Epidermal melanocyte (primary cell): Measurements from ENCODE around the gene CH25H.
"Not testable (repeated sequence)": the region's sequence is repeated elsewhere in the genome, so short reads cannot be mapped to it uniquely, and the experiment has no call there.

ENCODE experiments used
- DNase-seq: peaks from one replicate; pipeline ENCODE4 v3.0.0; 2011; ENCODE audit warnings: low spot score; ENCODE audit not compliant: insufficient read length

CH25H gene, protein sequence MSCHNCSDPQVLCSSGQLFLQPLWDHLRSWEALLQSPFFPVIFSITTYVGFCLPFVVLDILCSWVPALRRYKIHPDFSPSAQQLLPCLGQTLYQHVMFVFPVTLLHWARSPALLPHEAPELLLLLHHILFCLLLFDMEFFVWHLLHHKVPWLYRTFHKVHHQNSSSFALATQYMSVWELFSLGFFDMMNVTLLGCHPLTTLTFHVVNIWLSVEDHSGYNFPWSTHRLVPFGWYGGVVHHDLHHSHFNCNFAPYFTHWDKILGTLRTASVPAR

DNA sequence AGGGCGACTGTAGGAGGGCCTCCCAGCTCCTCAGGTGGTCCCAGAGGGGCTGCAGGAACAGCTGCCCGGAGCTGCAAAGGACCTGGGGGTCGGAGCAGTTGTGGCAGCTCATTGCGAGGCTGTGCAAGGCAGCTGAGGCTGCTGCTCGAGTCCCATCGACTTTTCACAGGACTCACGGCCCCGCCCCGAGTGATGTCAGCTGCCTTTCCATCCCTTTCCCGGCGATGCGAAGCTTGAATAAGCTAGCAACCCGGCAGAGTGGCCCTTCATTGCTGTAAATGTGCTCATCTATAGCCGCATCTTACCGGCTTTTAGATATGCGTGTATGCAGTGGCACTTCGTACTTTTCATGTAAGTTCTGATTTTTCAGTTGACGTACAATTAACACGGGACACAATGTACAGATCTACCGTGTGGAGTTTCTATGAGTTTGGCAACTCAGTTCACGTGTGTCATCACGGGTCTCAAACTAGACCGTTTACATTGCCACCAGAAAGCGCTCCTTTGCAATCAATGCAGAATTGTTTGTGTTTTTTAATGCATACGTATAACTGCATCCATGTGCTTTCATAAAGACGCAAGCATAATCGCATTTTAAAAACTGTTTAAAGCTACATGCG lies at the start of gene CH25H:
CH25H (minus strand) TSS at position 137 of the 620 bp plus-strand sequence; CDS start at position 112, 25 bp downstream.
- DNase-seq: peak; percentile 60

DNA sequence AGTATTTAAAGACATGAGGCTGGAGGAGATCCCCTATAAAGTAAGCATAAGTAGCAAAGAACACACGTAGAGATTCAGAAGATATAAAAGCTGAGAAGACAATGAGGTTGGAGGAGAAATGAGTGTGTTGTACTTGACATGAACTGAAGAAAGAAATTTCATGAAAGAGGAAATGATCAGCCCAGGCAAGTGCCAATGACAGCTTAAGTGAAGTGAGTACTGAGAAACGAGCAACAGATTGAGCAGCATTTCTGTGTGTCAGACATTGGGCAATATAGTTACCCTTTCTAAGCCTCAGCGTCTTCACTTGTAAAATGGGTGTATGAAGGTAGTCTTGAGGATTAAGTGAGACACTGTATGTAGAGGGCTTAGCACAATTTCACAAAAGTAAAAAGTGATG lies 49.2 kb upstream of the CH25H start:
- no peak for DNase-seq

DNA sequence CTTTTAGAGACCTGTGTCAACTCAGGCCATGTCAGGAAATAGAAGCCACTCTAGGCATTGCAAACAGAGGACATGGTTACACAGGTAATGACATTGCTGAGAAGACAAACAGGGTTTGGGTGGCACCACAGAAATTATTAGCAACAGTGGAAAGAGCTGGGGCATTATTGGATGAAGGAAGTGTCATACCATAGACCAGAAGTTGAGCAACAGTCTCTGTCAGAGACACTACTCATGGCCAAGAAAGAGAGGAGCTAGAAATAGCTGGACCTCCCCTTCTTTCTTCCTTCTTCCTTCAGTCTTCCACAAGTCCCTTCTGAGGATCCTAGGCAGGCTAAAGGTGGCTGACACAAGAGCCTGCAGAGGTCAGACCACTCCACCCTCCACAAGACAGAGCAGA lies 48.7 kb upstream of the CH25H start:
- no peak for DNase-seq

DNA sequence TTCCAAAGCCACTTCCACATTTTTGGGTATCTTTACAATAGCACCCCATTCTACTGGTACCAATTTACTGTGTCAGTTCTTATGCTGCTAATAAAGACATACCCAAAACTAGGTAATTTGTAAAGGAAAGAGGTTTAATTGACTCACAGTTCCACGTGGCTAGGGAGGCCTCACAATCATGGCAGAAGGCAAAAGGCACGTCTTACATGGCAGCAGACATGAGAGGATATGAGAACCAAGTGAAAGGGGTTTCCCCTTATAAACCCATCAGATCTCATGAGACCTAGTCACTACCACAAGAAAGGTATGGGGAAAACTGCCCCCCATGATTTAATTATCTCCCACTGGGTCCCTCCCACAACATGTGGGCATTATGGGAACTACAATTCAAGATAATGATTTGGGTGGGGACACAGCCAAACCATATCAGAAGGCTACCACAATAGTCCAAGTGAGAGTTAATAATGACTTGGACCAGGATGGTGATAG lies 48.0 kb upstream of the CH25H start:
- not testable (repeated sequence) for DNase-seq

DNA sequence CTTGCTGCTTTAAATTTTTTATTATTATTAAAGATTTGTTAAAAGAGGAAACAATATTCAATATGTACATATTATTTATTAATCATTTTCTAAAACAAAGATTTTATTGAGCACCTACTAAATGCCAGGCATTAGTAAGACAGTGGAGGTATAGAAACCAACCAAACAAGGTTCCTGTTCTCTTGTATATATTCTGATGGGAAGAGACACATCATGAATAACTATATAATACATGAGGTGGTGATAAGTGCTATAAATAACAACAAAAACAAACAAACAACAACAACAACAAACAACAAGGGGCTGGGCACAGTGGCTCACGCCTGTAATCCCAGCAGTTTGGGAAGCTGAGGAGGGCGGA lies 45.1 kb upstream of the CH25H start:
- DNase-seq: no peak

DNA sequence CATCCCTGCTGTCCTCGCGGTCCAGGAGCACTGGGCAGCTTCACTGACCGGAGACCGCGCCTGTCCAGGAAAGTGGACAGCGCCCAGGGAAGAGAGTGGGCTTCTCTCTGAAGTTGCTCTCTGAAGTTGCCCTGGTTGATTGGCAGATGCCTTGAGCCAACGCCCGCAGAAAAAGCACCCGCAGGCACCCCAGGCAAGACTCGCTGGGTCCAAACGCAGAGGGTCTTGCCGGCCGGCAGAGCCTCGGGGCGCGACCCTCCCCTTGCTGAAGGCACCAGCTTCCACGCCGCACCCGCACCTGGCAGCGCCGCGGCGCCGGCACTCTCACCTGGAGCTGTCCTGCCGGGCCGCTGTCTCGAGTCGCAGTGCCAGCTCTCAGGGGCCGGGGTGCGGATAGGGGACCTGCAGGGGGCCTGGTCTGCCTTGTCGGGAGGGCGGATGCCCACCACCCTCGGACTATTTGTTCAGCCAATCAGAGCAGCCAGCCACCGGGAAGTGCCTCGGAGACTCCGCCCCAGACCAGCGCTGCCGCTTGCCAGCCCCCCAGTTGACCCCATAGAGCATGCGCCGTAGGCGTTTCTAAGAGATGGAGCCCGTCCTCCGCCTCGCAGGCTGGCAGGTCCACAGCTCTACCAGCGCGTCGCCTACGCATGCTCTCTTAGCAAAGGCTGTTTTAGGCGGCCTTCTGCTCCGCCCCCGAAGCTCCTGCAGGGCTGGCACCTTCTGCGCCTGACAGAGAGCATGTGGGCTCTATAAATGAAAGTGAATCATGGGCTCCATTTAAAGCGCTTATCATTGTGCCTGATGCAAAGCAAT lies 44.5 kb upstream of the CH25H start, which contains the start of gene LIPA:
LIPA (minus strand) TSS at position 367 of the 816 bp plus-strand sequence. CDS start 4,127 bp downstream, outside the sequence.
- peak; percentile 80 for DNase-seq

DNA sequence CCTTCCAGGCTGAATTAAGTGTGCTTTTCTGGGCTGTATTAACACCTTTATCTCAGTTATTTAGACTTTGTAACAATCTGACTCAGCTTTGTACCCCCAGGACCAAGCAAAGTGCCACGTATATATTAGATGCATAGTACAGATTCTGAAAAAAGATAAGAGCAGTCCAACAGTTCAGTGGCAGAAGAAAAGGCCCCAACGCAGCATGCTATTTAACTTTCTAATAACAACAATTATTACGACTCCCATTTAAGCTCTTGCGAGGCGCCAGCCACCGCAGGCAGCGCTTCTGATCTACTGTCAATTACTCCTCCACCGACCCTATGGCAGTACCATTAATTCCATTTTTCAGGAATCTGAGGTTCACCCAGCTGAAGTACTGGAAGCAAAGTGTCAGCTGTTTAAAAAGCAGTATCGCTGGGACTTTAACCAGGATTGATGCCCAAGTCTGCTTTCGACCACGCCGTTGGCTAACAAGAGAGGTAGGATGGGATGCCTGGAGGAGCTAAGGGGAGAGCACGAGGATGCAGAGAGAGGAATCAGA lies 43.8 kb upstream of the CH25H start:
- DNase-seq: no peak

DNA sequence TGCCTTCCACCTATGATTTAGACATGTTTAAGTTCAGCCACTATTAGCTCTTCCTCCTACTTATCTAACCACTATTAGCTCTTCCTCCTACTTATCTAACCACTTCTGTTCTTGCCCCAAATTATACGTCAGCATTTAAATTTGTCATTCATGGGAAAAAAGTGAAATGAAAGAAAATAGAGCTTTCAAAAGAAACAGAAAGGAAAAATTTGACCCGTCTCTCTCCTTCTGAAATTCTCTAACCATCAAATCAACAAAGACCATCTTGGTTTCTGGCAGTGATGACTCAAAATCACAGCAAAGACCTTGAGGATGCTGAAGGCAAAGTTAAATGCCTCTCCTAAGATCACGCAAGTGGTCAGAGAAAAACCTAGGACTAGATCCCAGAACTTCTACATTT lies 41.9 kb upstream of the CH25H start:
- DNase-seq: no peak

DNA sequence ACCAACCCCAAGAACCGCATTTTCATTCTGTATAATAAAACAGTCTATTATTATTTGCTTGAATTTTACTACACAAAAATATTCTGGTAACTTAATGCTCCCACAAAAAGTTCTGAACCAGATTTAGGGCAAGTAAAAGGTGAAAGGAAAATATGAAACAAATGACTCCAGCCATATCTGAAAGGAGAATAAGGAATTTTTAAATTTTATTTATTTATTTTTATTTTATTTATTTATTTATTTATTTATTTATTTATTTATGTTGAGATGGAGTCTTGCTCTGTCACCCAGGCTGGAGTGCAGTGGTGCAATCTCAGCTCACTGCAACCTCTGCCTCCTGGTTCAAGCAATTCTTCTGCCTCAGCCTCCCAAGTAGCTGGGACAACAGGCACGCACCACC lies 40.5 kb upstream of the CH25H start:
- DNase-seq: not testable (repeated sequence)

DNA sequence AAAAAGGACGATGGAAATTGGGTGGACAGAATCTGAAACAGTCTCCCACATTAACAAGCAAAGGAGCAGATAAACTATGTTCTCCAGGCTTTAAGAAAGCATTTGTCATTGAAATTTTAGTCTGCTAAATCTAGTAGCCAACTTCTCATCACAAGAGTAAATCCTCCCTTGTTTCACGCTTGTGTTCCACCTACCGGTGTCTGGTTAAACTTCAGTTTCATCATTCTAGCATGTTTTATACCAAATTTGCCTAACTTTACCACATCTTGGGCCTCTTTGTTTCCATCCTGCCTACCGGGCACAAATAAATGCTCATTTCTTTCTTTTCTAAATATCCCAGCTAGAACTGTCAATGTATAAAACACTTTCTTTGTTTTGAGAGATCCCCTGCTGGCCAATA lies 38.7 kb upstream of the CH25H start:
- no peak for DNase-seq

DNA sequence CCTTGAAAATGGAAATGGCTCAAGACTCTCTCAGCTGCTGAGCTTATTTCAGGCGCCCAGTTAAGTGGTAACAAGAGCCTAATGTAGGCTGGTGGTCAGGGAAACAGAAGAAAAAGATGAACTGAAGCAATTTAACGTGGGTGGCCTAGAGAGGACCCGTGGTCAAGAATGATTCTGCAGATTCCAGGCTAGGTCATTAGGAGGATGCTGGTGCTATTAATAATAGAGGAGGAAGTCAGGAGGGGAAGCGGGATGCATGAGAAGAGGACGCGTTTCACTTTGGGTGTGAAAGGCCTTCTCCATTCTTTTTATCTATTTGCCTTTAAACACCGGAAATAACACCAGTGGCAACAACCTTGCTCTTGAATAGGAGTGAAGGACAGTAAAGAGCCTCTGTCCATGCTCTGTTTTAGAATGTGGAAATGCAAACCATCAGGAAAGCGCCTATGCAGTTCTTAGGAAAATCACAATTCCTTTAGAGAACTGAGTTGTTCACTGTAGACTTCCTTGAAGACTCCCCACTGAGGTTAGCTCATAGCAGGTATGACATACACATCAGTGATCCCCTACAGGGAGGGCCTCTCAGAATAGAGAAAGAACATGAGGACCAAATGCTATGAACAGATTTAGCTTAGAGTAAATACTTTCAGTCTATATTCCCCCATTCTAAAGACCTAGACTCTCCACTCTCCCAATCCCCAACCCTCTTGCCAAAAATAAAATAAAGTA lies 35.9 kb upstream of the CH25H start:
- no peak for DNase-seq

DNA sequence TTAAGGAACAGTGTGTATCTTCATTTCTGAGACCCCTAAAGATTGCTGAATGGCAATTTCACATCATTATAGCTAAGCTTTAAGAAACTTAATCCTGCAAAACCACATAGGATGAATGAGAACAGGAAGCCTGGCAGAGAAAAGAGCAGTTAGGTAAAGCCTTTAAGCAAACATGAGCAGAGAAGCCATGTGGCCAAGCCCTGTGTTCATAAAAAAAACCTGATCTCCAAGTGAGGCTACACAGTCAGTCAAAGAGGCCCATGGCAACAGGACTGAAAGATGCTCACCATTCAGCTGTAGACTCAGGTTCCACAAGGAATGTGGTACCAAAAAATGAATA lies 35.2 kb upstream of the CH25H start:
- DNase-seq: no peak

DNA sequence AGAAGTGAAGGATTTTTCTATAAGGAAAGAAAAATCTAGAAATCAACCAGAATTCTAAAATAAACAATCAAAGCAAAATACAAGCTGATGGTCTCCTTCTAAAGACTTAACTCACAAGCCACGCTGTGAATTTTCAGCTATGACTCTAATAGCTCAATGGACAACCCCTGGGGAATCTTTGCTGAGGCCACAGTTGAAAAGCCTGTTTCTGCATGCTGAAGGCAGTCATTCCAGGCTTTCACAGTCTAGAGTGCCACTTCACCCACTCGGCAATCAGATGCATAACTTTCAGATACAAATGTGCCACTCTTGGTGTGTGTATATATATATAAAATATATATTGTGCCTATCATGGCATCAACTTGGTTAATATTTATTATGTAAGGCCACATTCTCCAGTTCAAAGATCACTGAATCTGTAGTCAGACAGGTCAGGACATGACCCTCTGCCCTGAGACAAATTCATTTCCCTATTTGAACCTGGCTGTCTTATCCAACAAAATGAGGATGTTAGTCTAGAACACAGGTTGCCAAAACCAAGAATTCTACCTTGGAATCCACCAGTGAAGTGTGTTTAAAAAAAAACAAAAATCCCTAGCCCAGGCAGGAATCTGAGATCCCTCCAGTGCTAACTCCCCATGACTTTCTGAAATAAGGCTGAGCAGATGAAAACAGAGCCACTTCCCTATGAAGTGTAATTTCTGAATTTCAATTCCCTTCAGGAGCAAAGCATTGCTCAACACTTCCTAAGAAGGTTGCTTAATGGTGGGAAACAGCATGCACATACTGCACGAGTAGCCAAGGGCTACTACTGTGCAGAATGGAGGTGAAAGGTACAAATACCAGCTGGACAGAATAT lies 34.6 kb upstream of the CH25H start:
- no peak for DNase-seq

DNA sequence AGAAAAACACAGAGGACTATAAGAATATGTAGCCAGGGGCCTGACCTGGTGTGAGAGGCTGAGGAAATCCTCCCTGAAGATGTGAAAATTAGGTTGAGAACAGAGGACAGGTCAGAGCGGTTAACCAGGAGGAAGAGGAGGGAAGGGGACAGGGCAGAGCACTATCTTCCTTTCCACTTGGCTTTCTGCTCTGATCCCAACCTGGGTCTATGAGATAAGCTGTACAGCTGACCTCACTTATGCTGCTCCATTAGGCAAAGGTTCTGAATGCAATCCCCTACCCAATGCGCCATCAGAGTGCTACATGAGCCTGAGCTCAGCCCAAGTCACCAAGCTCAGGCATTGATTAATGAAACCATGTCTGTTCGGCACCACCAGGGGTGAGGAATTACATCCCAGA lies 33.9 kb upstream of the CH25H start:
- no peak for DNase-seq

DNA sequence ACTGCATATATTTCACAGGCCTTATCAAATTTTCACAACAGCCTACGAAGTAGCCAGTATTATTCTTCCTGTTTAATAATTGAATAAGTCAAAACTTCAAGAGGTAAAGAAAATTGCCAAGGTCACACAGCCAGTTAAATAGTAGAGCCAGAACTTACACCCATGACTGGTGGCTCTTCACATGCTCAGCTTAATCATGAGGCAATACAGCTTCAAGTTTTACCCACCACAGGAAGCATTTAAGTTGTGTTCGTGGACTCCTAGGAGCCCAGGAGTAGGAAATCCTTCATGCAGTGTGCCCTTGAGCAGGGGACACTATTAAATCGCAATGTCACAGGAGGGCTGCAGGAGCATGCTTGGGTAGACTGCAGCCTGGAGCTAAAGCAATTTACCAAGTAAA lies 33.4 kb upstream of the CH25H start:
- no peak for DNase-seq

DNA sequence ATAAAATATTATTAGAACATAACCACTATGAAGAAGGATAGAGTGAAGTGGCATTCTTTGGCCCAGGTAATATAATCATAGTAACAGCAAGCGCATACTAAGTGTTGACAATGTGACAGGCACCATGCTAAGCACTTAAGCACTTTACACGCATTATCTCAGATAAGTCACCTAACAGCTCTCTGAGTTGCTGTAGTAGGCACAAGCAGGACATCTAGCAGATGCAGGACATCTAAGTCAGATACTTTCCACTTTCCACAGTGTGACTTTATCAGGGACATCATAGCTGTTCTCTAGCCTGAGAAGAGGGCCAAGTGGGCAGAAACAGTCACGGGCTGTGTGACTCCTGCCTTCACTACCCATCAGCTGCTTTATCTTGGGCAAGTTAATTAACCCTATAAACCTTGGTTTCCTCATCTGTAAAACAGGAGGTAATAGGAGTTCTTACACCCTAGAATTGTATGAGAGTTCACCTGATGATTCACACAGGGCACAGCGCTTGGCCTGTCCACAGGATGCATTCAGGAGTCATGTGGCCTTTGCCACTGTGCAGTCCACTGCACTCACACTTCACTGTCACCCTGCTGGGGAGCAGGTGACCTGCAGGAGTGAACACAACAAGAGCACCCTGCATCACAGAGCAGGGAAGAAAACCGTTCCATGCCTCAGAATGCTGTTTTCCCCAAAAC lies 32.0 kb upstream of the CH25H start:
- no peak for DNase-seq

DNA sequence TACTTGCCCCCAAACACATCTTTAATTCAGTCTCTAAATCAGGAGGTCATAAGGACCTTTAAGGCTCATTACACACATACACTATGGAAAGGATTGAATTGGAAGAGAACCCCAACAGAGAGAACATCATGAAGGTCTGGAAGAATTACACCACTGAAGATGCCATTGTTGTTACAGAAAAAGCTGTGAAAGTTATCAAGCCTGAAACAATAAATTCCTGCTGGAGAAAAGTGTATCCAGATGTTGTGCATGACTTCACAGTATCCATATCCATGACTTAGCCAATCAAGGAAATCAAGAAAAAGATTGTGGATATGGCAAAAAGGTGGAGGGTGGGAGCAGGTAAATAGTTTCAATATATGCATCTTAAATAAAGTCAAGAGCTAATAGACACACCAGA lies 30.7 kb upstream of the CH25H start:
- DNase-seq: no peak

DNA sequence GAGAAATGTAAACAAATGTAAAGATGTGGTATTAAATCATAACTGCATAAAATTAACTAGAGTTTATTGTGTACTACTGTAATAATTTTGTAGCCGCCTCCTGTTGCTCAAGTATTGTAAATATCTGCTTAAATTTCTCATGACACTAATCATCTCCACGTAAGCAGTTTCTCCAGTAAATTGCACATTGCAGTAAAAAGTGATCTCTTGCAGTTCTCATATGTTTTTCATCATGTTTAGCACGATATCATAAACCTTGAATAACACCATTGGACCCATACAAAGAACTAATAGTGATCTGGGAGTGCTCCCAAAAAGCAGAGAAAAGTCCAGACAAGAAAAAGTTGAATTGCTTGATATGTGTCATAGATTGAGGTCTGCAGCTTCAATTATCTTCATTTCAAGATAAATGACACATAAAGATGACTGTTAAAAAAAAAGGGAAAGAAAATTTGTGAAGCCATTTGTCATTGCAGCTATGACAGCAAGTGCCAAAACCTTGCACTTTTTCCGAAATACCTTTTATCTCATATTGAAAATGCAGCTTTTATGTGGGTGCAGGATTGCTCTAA lies 29.2 kb upstream of the CH25H start:
- no peak for DNase-seq

DNA sequence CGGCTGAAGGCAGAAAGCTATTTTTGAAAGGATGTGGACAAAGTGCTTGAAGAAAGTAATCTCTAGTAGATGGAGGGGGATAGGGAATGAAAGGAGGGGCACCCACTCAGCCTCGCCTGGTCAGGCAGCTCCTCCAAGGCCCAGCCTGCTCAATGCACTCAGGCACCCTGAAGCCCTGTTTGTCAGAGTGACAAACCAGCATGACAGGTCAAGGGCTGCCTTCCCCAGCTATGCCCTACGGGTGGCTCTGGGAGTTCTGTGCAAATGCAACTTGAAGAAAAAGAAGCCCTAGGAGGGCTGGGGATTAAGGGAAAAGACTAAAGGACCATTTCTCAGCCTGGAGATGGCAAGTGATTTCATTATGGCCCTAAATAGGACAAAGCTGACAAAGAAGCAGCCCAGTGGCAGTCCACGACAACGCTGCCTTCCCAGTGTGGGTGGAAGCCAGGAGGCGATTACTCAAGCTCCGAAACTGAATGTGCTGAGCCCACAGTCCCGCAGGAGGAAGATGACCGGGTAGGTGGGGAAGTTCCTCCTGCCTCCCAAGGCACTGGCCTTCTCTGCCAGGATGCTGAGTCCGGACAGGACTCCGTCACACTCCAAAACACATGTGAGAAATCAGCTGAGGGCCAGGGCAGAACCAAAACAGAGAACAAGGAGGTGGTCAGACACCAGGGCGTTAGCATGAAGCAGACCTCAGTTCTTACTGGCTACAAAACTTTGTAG lies 28.1 kb upstream of the CH25H start:
- no peak for DNase-seq
